ENCODE results near the gene IZUMO2. TPM values are rescaled to one million over a fixed set of nuclear protein-coding genes. Genes with fewer than 3 reads are reported as not detected.

IZUMO2 gene
- total RNA-seq, 4 donors from 2014 or later = not detected

GRCh38 chr19:50158577-50158976 is 4.5 kb downstream of the IZUMO2 start:
- TF ChIP-seq POLR2A (IDR thresholded peaks at IDR 0.05) (no peak), CTCF (IDR thresholded peaks at IDR 0.05) (no peak)
- no peak overlapping the region for H3K4me3 ChIP-seq (ENCODE audit: low read depth, poor library complexity, severe bottlenecking)
- intact Hi-C loops (cut with DNase I; ENCODE audit: low total_unique reads) = no loop called here
- no peak for DNase-seq (ENCODE audit: low spot score in 2 of 2)

DNA sequence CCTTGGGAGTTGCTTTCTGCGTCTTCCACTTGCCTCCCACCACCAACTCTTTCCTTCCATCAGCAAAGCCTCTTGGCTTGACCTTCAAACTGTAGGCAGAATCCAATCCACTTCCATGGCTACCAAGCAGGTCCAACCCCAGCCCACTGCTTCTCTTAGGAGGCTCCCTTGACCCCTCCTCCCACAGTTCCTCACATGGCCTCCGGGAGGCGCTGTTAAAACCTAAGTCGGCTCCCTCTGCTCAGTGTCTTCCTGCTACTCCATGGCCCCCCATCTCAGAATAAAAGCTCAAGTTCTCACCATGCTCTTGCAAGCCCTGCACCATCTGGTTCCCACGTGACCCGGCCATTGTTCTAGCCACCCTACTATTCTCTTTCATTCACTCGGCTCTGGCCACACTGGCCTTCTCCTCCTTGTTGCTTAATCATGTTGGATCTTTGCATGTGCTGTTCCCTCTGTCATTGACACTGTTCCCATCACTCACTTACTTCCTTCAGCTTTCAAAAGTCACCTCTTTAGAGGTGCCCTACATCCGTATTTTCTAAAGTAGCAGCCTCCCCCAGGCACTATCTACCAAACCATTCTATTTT is 7.5 kb downstream of the IZUMO2 start:
- WGBS, 2 donors = 78 to 89% methylated on average over 8 of the region's 8 CpGs
- no peak for TF ChIP-seq POLR2A (IDR thresholded peaks at IDR 0.05)
- TF ChIP-seq CTCF (IDR thresholded peaks at IDR 0.05) = no peak
- DNase-seq (ENCODE audit: low spot score in 2 of 2) = no peak
- no peak overlapping the region for H3K4me3 ChIP-seq (ENCODE audit: low read depth, poor library complexity, severe bottlenecking)
- intact Hi-C loops (cut with DNase I; ENCODE audit: low total_unique reads) = no loop called here

GRCh38 chr19:50154529-50154928 is 8.6 kb downstream of the IZUMO2 start:
- H3K4me3 ChIP-seq (ENCODE audit: low read depth, poor library complexity, severe bottlenecking) = no peak overlapping the region
- no peak for TF ChIP-seq CTCF (IDR thresholded peaks at IDR 0.05)
- TF ChIP-seq POLR2A (IDR thresholded peaks at IDR 0.05) = no peak
- intact Hi-C loops (cut with DNase I; ENCODE audit: low total_unique reads) = no loop called here
- no peak for DNase-seq (ENCODE audit: low spot score in 2 of 2)
- 67 to 74% methylated on average over 16 of the region's 16 CpGs for WGBS, 2 donors

DNA sequence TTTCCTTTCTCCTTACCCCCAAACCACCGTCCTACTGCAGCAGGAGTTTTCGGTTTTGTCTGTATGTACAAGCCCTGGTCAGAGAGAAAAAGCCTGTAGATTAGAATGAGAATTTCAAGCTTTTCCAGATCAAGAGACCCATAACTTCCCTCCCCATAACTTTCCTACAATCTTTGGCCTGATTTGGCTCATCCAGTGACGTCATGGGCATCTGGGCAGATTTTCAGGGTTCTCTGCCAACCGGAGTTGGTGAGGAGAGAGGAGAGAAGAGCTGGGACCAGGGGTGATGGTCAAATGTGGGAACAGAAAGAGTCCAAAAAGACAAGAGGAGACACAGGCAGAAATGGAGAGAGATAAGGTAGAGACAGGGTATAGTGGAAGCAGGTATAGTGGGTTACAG is 10.5 kb downstream of the IZUMO2 start:
- WGBS, 2 donors = 71 to 77% methylated on average over 4 of the region's 4 CpGs

GRCh38 chr19:50148528-50148927 is 14.6 kb downstream of the IZUMO2 start:
- no peak overlapping the region for H3K4me3 ChIP-seq (ENCODE audit: low read depth, poor library complexity, severe bottlenecking)
- TF ChIP-seq CTCF (IDR thresholded peaks at IDR 0.05) (no peak), POLR2A (IDR thresholded peaks at IDR 0.05) (no peak)
- intact Hi-C loops (cut with DNase I; ENCODE audit: low total_unique reads) = no loop called here
- no peak for DNase-seq (ENCODE audit: low spot score in 2 of 2)

More for the DNA sequence above, 10.5 kb downstream of the IZUMO2 start:
- intact Hi-C loops (cut with DNase I; ENCODE audit: low total_unique reads) = no loop called here
- TF ChIP-seq POLR2A (IDR thresholded peaks at IDR 0.05) = no peak
- no peak for TF ChIP-seq CTCF (IDR thresholded peaks at IDR 0.05)
- H3K4me3 ChIP-seq (ENCODE audit: low read depth, poor library complexity, severe bottlenecking) = no peak overlapping the region
- no peak for DNase-seq (ENCODE audit: low spot score in 2 of 2)
